Suppressor macrophage treated with lipopolysaccharide for 1 hour (primary cell): Measurements from ENCODE around the gene OPCML.

Experiments
- DNase-seq, 3 donors: peaks; one replicate each; pipeline ENCODE4 v3.0.0-alpha.2; 2020 to 2022

The OPCML gene

GRCh38 chr11:133531971-133532651 lies at the start of gene OPCML:
Gene OPCML, minus strand, starts transcription at chr11:133532501.
- no peak for DNase-seq

DNA sequence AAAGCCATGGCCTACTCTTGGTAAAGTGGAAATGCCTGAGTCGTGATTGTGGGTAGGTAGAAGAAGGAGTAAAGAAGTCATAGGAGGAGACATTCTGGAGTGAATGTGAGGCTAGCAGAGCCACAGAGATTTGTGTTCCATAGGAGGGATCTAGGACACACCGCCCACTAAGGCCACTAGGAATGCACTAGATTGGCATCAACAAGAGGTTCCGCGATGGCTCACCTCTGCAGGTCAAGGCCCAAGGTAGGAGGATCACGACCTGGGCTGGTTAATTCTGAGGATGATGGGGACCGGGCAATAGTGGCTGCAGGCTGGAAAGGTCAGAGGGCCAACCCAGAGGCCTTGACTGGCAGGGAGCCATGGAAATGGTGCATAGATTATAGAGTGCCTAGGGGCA lies 48.8 kb upstream of the OPCML start:
- no peak for DNase-seq

- no peak for DNase-seq
Measured at GRCh38 chr11:133579165-133580031, 47.1 kb upstream of the OPCML start.

- no peak for DNase-seq
Measured at GRCh38 chr11:133577403-133577802, 45.1 kb upstream of the OPCML start.

DNA sequence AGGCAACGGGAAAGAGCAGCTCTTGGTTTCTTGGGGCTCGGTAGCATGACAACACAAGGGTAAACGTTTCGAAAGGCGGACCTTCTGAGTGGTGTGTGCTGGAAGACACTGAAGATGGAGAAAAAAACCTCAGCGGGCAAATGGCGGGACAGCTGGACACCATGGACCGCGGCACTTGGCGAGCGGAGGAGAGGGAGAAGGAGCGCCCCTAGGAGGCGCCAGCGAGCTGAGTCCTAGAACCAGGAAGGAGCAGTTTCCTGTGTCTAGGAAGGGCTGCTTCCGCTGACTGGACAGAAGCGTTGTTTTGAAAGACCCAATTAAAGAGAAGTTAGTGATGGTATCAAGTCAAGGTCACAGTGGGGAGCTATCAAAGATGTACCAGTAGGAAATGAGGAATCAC lies 44.0 kb upstream of the OPCML start:
- peak in 1 of 3 donors; percentile 6 for DNase-seq

- DNase-seq = no peak
Measured at GRCh38 chr11:133573081-133573480, 40.8 kb upstream of the OPCML start.

GRCh38 chr11:133570376-133570775 lies 38.1 kb upstream of the OPCML start:
- DNase-seq = no peak

DNA sequence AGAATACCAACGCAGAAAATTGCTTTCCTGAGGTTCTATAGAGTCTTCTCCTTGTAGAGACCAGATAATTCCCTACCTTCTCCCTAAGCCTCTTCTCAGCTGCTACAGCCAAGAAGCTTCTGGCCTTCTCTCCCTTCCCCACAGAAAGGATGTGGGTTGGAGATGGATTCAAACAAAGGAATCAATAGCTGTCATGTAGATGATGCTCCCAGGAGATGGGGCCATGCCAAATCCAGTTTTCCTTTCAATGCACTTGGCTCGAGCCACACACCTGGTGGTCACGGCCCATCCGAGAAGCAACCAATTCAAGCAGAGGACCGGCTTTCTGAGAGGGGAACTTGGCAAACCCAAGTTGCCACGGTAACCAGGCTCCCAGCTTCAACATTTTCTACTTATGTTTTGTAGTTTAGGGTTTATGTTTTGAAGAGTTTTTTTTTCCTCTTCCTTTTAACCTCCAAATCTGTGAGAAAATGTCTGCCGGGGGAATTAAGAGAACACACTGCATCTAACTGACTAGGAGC lies 31.3 kb upstream of the OPCML start:
- DNase-seq = no peak

GRCh38 chr11:133560472-133560855 lies 28.2 kb upstream of the OPCML start:
- no peak for DNase-seq

- DNase-seq = no peak
Measured at GRCh38 chr11:133559833-133560471, 27.7 kb upstream of the OPCML start.

- DNase-seq = no peak
Measured at GRCh38 chr11:133559382-133559781, 27.1 kb upstream of the OPCML start.

- no peak for DNase-seq
Measured at GRCh38 chr11:133555034-133555433, 22.7 kb upstream of the OPCML start.

DNA sequence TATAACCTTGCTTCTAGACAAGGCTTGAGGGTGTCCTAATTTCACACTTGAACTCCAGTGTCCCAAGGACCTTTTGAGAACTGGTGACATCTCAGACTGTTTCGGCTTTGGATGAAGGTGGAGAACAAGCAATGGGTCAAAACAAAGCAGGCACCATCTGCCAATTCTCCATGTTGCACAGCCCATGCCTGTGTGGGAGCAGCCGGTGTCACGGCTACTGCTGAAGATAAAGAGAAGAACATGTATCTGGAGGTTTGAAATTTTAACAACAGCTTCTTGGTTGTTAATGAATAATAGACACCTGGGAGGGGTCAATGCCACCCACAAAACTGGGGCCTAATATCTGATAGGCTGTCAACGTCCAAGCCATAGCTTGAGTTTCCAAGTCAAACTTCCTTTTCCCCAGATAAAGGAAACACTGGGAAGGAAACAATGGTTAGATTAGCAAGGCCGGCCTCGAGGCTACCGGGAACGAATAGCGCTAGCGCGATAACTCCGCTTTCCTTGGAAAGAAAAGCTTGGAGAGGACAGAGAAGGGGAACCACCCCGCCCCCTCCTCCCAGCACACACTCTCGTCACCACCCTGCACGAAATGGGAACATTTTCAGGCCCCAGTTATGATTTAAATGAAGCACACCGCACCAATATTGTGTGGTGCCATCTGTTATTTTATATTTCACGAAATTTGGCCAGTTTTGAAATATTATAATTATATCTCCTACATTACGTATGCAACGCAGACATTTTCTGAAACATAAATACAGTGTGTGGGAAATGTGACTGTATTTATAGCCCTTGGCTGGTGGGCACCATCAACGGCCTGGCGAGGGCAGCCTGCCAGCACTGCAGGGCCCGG lies 21.8 kb upstream of the OPCML start:
- no peak for DNase-seq

DNA sequence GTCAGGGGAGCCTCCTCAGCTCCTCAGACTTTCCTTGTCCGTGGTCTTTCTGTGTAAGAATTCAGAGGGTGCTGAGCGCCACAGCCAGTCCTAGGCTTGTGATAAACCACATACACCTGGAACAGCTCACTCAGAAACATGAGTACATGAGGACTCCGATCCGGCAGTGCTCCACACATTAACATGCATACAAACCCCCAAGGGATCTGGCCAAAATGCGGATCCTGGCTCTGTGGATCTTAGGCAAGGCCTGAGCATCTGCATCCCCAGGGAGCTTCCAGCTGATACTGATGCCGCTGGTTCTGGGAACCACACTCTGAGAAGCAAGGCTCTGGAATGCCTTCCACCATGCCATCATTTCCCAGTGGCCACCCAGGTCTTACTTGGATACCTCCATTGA lies 20.6 kb upstream of the OPCML start:
- no peak for DNase-seq

DNA sequence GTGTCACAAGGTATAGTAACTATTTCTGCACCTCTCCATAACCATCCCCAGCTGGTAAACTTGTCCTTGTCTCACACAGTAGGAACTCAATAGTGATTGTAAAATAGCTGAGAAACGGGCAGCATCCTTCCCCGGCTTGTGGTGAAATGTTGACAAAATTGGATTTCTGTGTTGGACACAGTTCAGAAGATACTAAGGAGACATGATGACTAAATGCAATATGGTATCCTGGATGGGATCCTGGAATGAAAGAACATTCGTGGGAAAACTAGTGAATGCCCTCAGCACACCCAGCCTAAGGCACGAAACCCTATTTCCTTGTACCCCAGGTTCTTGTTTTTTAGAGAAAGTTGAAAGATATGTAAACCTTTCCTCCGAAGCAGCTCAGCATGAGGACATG lies 18.8 kb upstream of the OPCML start:
- no peak for DNase-seq

- no peak for DNase-seq
Measured at GRCh38 chr11:133549826-133550225, 17.5 kb upstream of the OPCML start.

GRCh38 chr11:133548641-133549040 lies 16.3 kb upstream of the OPCML start:
- DNase-seq = no peak

GRCh38 chr11:133547808-133548494 lies 15.7 kb upstream of the OPCML start:
- DNase-seq = no peak

DNA sequence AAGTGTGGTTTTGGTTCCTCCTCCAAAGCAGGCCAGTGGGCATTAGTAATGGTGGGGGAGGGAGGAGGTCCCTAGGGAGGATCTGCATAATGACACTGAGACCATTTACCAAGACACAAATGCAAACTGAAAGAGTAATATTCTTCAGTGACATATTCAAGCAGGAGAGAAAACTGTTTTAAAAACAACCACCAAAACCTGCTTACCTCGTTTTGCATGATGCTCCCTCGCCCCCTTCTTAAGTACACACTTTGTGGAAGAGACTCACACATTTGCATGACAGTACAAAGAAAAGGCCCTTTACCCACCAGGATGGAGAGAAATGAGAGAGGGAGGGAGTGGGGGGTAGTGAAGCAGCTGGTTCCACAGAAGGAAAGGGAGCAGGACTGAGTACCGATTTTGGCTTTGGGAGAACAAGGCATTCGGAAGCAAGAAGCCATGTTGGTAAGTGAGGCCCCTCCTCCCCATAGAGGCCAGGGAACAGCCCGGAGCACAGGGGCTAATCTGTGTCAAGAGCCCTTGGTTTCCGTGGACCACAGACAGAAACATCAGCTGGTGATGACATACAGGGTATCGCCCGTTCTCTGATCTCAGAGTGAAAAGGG lies 13.0 kb upstream of the OPCML start:
- no peak for DNase-seq

DNA sequence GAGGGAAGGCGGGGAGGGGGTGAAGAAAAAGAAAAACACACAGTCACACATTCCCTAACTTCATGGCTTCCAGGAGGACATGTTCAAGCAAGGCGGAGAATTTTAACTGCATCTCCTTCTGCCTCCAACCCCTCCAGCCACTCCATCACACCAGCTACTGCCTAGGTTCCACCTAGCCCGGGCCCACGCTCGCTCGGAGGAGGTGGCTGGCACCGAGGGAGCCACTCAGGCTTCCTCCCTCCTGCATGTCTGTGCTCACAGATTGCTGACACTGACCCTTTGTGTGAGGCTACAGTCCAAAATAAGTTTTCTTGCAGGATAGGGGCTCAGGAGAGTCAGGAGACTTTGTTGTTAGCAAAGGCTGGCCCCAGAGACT lies 9.4 kb upstream of the OPCML start:
- no peak for DNase-seq

DNA sequence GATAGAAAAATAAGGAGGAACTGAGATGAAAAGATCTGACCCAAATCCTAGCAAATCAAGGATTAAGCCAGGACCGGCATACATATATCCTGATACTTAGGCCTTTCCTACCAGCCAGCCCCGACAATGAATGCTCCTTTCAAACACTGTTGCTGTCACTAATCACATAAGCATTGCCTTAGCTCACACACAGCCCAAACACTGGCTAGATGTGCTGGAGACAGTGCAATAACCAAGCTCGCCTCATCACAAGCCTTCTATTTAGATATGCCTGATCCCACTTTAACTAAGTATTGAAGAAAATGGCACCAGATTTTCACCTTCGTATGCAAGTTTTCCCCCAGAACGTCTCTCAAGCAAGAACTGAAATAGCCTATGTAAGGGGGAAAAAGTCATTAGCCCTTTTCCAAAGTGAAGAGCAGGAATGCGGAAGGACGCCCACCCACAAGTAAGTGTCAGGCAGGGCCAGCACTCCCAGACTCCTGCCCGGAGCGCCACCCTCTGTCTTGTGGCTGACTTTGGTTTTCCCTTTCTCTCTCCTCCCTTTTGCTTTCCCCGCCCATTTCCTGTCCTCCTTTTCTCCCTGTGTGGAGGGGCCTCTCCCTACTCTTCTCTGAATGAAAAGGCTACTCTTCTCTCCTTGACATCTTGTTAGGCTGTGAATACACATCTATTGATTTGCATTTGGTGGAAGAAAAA lies 8.9 kb upstream of the OPCML start:
- DNase-seq = no peak
